Gastrocnemius medialis (tissue), 4 donors: Measurements from ENCODE around the gene ALG8.

Experiments used
- POLR2A ChIP-seq, 2 donors: fragments of 450-650 bp; IDR thresholded peaks; one replicate each; pipeline ENCODE4 v1.6.1; 2017; ENCODE audit warnings: antibody characterized with exemption in 2 of 2, mild to moderate bottlenecking in 2 of 2, moderate library complexity in 2 of 2
- TF ChIP-seq, protein P1 (sequence below), 5 experiments: fragments of 450-650 bp in 3 of 5; fragments of 200-600 bp in 2 of 5; sonication (generic) in 2 of 5; IDR thresholded peaks in 4 of 5; conservative IDR thresholded peaks in 1 of 5; 1 replicate in 4 of 5; 2 replicates in 1 of 5; pipeline ENCODE4 v1.5.1; 2016 to 2019; ENCODE audit warnings: antibody characterized with exemption in 5 of 5, mild to moderate bottlenecking in 3 of 5, moderate library complexity in 3 of 5

DNA sequence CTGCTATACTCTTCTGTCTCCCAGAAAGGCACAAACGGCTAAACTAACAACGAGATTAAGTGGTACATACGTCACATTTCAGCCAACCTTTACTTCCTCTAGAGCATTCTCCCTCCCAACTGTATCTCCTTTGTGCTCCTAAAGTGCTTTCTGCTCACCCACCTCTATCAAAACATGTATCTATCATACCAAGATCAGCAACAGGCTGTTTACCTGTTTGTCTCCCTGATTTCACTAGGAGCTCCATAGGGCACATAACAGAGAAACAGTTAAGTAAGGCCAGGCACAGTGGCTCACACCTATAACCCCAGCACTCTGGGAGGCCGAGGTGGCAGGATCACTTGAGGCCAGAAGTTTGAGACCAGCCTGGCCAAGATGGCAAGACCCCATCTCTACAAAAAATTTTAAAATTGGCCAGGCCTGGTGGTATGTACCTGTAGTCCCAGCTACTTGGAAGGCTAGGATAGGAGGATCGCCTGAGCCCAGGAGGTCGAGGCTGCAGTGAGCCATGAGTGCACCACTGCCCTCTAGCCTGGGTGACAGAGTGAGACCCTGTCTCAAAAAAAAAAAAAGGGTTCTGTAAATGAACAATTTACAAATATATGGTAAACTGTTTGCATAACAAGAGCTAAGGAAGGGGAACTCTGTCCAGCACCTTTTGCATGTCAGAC is 62.6 kb downstream of the ALG8 start:
- TF ChIP-seq, protein P1, sequence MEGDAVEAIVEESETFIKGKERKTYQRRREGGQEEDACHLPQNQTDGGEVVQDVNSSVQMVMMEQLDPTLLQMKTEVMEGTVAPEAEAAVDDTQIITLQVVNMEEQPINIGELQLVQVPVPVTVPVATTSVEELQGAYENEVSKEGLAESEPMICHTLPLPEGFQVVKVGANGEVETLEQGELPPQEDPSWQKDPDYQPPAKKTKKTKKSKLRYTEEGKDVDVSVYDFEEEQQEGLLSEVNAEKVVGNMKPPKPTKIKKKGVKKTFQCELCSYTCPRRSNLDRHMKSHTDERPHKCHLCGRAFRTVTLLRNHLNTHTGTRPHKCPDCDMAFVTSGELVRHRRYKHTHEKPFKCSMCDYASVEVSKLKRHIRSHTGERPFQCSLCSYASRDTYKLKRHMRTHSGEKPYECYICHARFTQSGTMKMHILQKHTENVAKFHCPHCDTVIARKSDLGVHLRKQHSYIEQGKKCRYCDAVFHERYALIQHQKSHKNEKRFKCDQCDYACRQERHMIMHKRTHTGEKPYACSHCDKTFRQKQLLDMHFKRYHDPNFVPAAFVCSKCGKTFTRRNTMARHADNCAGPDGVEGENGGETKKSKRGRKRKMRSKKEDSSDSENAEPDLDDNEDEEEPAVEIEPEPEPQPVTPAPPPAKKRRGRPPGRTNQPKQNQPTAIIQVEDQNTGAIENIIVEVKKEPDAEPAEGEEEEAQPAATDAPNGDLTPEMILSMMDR (IDR thresholded peaks at IDR 0.05 in 4 of 5, conservative IDR thresholded peaks at IDR 0.05 in 1 of 5), result no peak
- TF ChIP-seq POLR2A (IDR thresholded peaks at IDR 0.05), result no peak
